Trophoblast cell (in vitro differentiated cells and primary cell): Measurements from ENCODE around the gene GALNT13.

ENCODE experiments used
- DNase-seq, 2 donors: peaks; one replicate each; pipeline ENCODE4 v3.0.0-alpha.2; 2016
- H2AFZ ChIP-seq: 2 replicates; pipeline ENCODE4 v1.6.1; 2013; ENCODE audit warnings: low read length, moderate library complexity, mild to moderate bottlenecking; ENCODE audit not compliant: insufficient read depth, poor library complexity
- H2AK5ac ChIP-seq: 2 replicates; pipeline ENCODE4 v1.6.1; 2013; ENCODE audit warnings: mild to moderate bottlenecking, low read length
- H2BK120ac ChIP-seq: 2 replicates; pipeline ENCODE4 v1.6.1; 2013; ENCODE audit warnings: low read length, mild to moderate bottlenecking, moderate library complexity; ENCODE audit not compliant: insufficient read depth, poor library complexity
- H2BK12ac ChIP-seq: 2 replicates; pipeline ENCODE4 v1.6.1; 2013; ENCODE audit warnings: mild to moderate bottlenecking, low read length, moderate library complexity
- H2BK5ac ChIP-seq: 2 replicates; pipeline ENCODE4 v1.6.1; 2013; ENCODE audit warnings: low read length, low read depth, moderate library complexity, mild to moderate bottlenecking; ENCODE audit not compliant: poor library complexity
- H3K14ac ChIP-seq: 2 replicates; pipeline ENCODE4 v1.6.1; 2013; ENCODE audit warnings: mild to moderate bottlenecking, low read length
- H3K18ac ChIP-seq: 2 replicates; pipeline ENCODE4 v1.6.1; 2013; ENCODE audit warnings: mild to moderate bottlenecking, low read length
- H3K23ac ChIP-seq: 2 replicates; pipeline ENCODE4 v1.6.1; 2013; ENCODE audit warnings: low read length
- H3K27ac ChIP-seq: 2 replicates; pipeline ENCODE4 v1.5.1; 2013; ENCODE audit warnings: low read depth, mild to moderate bottlenecking, inconsistent platforms, low read length, moderate library complexity
- H3K27me3 ChIP-seq: 2 replicates; pipeline ENCODE4 v1.6.1; 2013; ENCODE audit warnings: inconsistent platforms, mild to moderate bottlenecking, low read length, moderate library complexity; ENCODE audit not compliant: insufficient read depth
- H3K36me3 ChIP-seq, 2 experiments: 1 replicate in 1 of 2; 2 replicates in 1 of 2; pipeline ENCODE4 v1.6.1; 2013; ENCODE audit warnings: low read length in 2 of 2, mild to moderate bottlenecking in 2 of 2, moderate library complexity in 1 of 2; ENCODE audit not compliant: insufficient read depth in 2 of 2, control insufficient read depth in 1 of 2
- H3K4ac ChIP-seq: 2 replicates; pipeline ENCODE4 v1.6.1; 2013; ENCODE audit warnings: low read depth, mild to moderate bottlenecking, low read length, moderate library complexity
- H3K4me1 ChIP-seq, 2 experiments: 1 replicate in 1 of 2; 2 replicates in 1 of 2; pipeline ENCODE4 v1.6.1; 2013; ENCODE audit warnings: low read length in 2 of 2, mild to moderate bottlenecking in 2 of 2, moderate library complexity in 1 of 2; ENCODE audit not compliant: insufficient read depth in 2 of 2, control insufficient read depth in 1 of 2
- H3K4me2 ChIP-seq: 2 replicates; pipeline ENCODE4 v1.6.1; 2013; ENCODE audit warnings: inconsistent platforms, mild to moderate bottlenecking, low read length, moderate library complexity
- H3K4me3 ChIP-seq: 2 replicates; pipeline ENCODE4 v1.5.1; 2013; ENCODE audit warnings: mild to moderate bottlenecking, low read depth, low read length, inconsistent platforms
- H3K79me1 ChIP-seq: one replicate; pipeline ENCODE4 v1.6.1; 2013; ENCODE audit warnings: low read length
- H3K79me2 ChIP-seq: 2 replicates; pipeline ENCODE4 v1.6.1; 2013; ENCODE audit warnings: low read length, mild to moderate bottlenecking; ENCODE audit not compliant: control insufficient read depth, insufficient read depth, poor library complexity
- H3K9ac ChIP-seq: 2 replicates; pipeline ENCODE4 v1.6.1; 2013; ENCODE audit warnings: mild to moderate bottlenecking, low read length
- H3K9me3 ChIP-seq: 2 replicates; pipeline ENCODE4 v1.6.1; 2013; ENCODE audit warnings: low read depth, mild to moderate bottlenecking, control low read depth, inconsistent platforms, low read length; ENCODE audit not compliant: insufficient read depth
- H4K12ac ChIP-seq: 2 replicates; pipeline ENCODE4 v1.6.1; 2013; ENCODE audit warnings: low read depth, mild to moderate bottlenecking, low read length, moderate library complexity
- H4K8ac ChIP-seq: 2 replicates; pipeline ENCODE4 v1.6.1; 2013; ENCODE audit warnings: low read depth, mild to moderate bottlenecking, low read length, moderate library complexity
- H4K91ac ChIP-seq: one replicate; pipeline ENCODE4 v1.6.1; 2013; ENCODE audit warnings: low read depth, mild to moderate bottlenecking, low read length, moderate library complexity
- WGBS: extraction: QIAGEN DNeasy Blood & Tissue Kit; methylation state at CpG from one replicate; pipeline ENCODE4 v1.1.7; 2013; ENCODE audit warnings: missing lambda C conversion rate; ENCODE audit not compliant: insufficient read length, insufficient coverage; ENCODE audit errors: extremely low coverage; 5-methylcytosine and 5-hydroxymethylcytosine counted together

The GALNT13 gene

GRCh38 chr2:154437104-154437503, 565.4 kb downstream of the GALNT13 start:
- H3K4ac ChIP-seq, result no peak overlapping the region
- H2AFZ ChIP-seq, result no peak overlapping the region
- H2BK12ac ChIP-seq, result no peak overlapping the region
- no peak overlapping the region for H4K91ac ChIP-seq
- no peak overlapping the region for H2AK5ac ChIP-seq
- no peak overlapping the region for H3K23ac ChIP-seq
- no peak overlapping the region for H2BK120ac ChIP-seq
- no peak for DNase-seq
- no peaks in the 10 kb centered on the region for H3K36me3 ChIP-seq
- WGBS, result no CpG with 5 or more reads among the region's 8 CpGs
- no peaks in the 10 kb centered on the region for H3K4me1 ChIP-seq
- H3K79me2 ChIP-seq, result no peaks in the 10 kb centered on the region
- no peak overlapping the region for H3K18ac ChIP-seq
- no peaks in the 10 kb centered on the region for H3K27me3 ChIP-seq
- H4K8ac ChIP-seq, result no peak overlapping the region
- no peaks in the 10 kb centered on the region for H3K79me1 ChIP-seq
- no peak overlapping the region for H3K27ac ChIP-seq
- no peak overlapping the region for H3K9ac ChIP-seq
- no peak overlapping the region for H4K12ac ChIP-seq
- H3K4me2 ChIP-seq, result no peak overlapping the region
- H3K4me3 ChIP-seq, result no peak overlapping the region
- H2BK5ac ChIP-seq, result no peak overlapping the region
- no peak overlapping the region for H3K14ac ChIP-seq
- no peaks in the 10 kb centered on the region for H3K9me3 ChIP-seq

- Histone ChIP-seq H3K14ac (no peak overlapping the region), H3K9me3 (no peaks in the 10 kb centered on the region), H2BK5ac (no peak overlapping the region), H3K23ac (no peak overlapping the region), H3K27ac (no peak overlapping the region), H3K18ac (no peak overlapping the region), H2AK5ac (no peak overlapping the region), H4K12ac (no peak overlapping the region), H3K4me3 (no peak overlapping the region), H4K8ac (no peak overlapping the region), H3K36me3 (no peaks in the 10 kb centered on the region), H2BK12ac (no peak overlapping the region), H3K4me2 (no peak overlapping the region), H3K79me2 (no peaks in the 10 kb centered on the region), H3K27me3 (no peaks in the 10 kb centered on the region), H2BK120ac (no peak overlapping the region), H2AFZ (no peak overlapping the region), H3K9ac (no peak overlapping the region), H4K91ac (no peak overlapping the region), H3K4ac (no peak overlapping the region), H3K4me1 (no peaks in the 10 kb centered on the region), H3K79me1 (no peaks in the 10 kb centered on the region)
- WGBS, result no CpG with 5 or more reads among the region's 2 CpGs
- no peak for DNase-seq
Observed at GRCh38 chr2:154439156-154439555, 567.4 kb downstream of the GALNT13 start.

GRCh38 chr2:154443919-154444318, 572.2 kb downstream of the GALNT13 start:
- Histone ChIP-seq H2AFZ (no peak overlapping the region), H3K18ac (no peak overlapping the region), H3K79me1 (no peaks in the 10 kb centered on the region), H2BK12ac (no peak overlapping the region), H4K12ac (no peak overlapping the region), H3K27ac (no peak overlapping the region), H3K9me3 (no peaks in the 10 kb centered on the region), H4K8ac (no peak overlapping the region), H3K4ac (no peak overlapping the region), H4K91ac (no peak overlapping the region), H3K27me3 (no peaks in the 10 kb centered on the region), H2AK5ac (no peak overlapping the region), H2BK5ac (no peak overlapping the region), H3K4me2 (no peak overlapping the region), H3K23ac (no peak overlapping the region), H3K79me2 (no peaks in the 10 kb centered on the region), H3K14ac (no peak overlapping the region), H3K4me3 (no peak overlapping the region), H3K9ac (no peak overlapping the region), H3K36me3 (no peaks in the 10 kb centered on the region), H2BK120ac (no peak overlapping the region), H3K4me1 (no peaks in the 10 kb centered on the region)
- no peak for DNase-seq

DNA sequence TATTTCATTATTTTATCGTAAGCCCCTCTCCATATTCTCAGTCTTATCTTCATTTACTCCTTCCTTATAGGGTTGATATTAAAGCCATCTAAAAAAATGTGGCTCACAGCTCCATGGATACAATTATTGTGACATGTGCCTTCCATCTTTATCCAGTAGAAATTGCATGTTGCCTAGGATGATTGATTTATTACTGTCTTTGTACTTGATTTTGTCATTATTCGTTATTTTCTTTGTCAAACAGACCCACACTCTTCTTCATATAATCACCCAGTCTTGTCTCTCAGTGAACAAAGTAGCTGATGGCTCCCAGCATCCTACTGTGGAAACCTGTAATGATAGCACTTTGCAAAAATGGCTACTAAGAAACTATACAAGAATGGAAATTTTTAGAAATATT, 574.6 kb downstream of the GALNT13 start:
- H3K27ac ChIP-seq, result no peak overlapping the region
- H3K23ac ChIP-seq, result no peak overlapping the region

More for the DNA sequence above, 574.6 kb downstream of the GALNT13 start:
- Histone ChIP-seq H2AFZ (no peak overlapping the region), H4K12ac (no peak overlapping the region), H4K91ac (no peak overlapping the region), H4K8ac (no peak overlapping the region), H3K79me1 (no peaks in the 10 kb centered on the region), H3K9ac (no peak overlapping the region), H2BK5ac (no peak overlapping the region), H3K4ac (no peak overlapping the region), H2AK5ac (no peak overlapping the region), H3K4me2 (no peak overlapping the region), H2BK120ac (no peak overlapping the region), H3K79me2 (no peaks in the 10 kb centered on the region), H3K4me1 (no peaks in the 10 kb centered on the region), H3K27me3 (no peaks in the 10 kb centered on the region), H3K4me3 (no peak overlapping the region), H3K14ac (no peak overlapping the region), H3K9me3 (no peaks in the 10 kb centered on the region), H2BK12ac (no peak overlapping the region), H3K36me3 (no peaks in the 10 kb centered on the region), H3K18ac (no peak overlapping the region)
- WGBS, result no CpG with 5 or more reads among the region's 2 CpGs
- no peak for DNase-seq
